Prostate gland (tissue), 2 donors: Measurements from ENCODE around the gene MKNK2.

ENCODE experiments used
- POLR2A ChIP-seq: fragments of 450-650 bp; IDR thresholded peaks from one replicate; pipeline ENCODE4 v1.6.1; 2016; ENCODE audit warnings: antibody characterized with exemption, mild to moderate bottlenecking
- POLR2AphosphoS5 ChIP-seq: sonication (generic); formaldehyde crosslinking; IDR thresholded peaks from one replicate; pipeline ENCODE4 v1.6.1; 2017; ENCODE audit warnings: antibody characterized with exemption
- TF ChIP-seq, protein P1 (sequence below), 4 experiments: fragments of 200-600 bp in 2 of 4; fragments of 450-650 bp in 2 of 4; sonication (generic) in 2 of 4; IDR thresholded peaks; 1 replicate in 3 of 4; 2 replicates in 1 of 4; pipeline ENCODE4 v1.5.1; 2016 to 2019; ENCODE audit warnings: antibody characterized with exemption in 4 of 4, mild to moderate bottlenecking in 2 of 4, moderate library complexity in 2 of 4

DNA sequence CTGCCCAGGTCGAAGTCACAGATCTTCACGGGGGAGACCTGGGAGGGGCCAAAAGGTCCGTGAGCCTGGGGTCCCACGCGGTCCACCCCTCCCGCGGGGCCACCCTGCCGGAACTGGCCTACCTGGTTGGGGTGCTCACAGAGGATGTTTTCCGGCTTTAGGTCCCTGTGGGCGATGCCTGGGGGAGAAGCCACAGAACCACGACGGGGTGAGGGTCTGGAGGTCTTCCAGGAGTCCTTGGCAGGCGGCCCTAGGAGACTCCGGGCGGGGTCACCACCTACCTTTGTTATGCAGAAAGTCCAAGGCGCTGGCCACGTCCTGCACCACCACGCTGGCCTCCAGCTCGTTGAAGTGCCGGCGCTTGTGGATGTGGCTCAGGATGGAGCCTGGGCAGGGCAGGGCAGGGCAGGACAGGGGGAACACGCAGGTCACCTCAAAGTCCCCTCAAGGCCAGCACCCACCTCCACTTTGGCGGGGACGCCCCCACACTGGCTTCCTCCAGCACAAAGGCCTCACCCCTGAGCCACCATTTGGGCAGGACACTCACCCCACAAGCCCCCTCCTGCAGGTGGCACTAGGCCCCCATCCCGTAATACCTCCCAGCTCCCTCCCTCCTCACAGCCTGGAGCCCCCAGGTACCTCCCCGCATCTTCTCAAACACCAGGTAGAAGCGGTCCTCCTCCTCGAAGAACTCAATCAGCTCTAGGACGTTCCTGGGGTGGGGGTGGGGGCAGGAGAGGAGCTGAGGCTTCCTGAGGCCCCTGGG lies 8.4 kb downstream of the MKNK2 start:
- TF ChIP-seq POLR2AphosphoS5 (no peak), POLR2A (peak; percentile 23)
- TF ChIP-seq, protein P1, sequence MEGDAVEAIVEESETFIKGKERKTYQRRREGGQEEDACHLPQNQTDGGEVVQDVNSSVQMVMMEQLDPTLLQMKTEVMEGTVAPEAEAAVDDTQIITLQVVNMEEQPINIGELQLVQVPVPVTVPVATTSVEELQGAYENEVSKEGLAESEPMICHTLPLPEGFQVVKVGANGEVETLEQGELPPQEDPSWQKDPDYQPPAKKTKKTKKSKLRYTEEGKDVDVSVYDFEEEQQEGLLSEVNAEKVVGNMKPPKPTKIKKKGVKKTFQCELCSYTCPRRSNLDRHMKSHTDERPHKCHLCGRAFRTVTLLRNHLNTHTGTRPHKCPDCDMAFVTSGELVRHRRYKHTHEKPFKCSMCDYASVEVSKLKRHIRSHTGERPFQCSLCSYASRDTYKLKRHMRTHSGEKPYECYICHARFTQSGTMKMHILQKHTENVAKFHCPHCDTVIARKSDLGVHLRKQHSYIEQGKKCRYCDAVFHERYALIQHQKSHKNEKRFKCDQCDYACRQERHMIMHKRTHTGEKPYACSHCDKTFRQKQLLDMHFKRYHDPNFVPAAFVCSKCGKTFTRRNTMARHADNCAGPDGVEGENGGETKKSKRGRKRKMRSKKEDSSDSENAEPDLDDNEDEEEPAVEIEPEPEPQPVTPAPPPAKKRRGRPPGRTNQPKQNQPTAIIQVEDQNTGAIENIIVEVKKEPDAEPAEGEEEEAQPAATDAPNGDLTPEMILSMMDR (IDR thresholded peaks at IDR 0.05), result no peak
